ENCODE measurements around the gene PAGR1. TPM values are rescaled to one million over a fixed set of nuclear protein-coding genes. Genes with fewer than 3 reads are reported as not detected.

PAGR1 gene
- total and polyA plus RNA-seq, 2 experiments from 2014 or later: 39.3 to 53.4 TPM

- Histone ChIP-seq H3K4me2 (peak overlapping the region; percentile 83), H3K27ac (peak overlapping the region; percentile 90), H3K9me3 (ENCODE audit: low read depth) (no peaks in the 10 kb centered on the region), H3K4me3 (no peak overlapping the region), H3K36me3 (replicated peaks; ENCODE audit: insufficient read depth, low read depth) (no peaks in the 10 kb centered on the region), H2AFZ (no peak overlapping the region), H3K4me1 (ENCODE audit: insufficient read depth) (peaks cover 61% of the 10 kb centered on the region), H3K9me2 (replicated peaks; ENCODE audit: insufficient read depth) (no peaks in the 10 kb centered on the region), H4K20me1 (ENCODE audit: insufficient read depth, poor library complexity, severe bottlenecking) (peaks cover 3% of the 10 kb centered on the region), H3K27me3 (no peaks in the 10 kb centered on the region), H3K79me2 (peaks cover 77% of the 10 kb centered on the region)
- 65% methylated on average over 7 of the region's 7 CpGs for WGBS (ENCODE audit: low lambda C conversion rate, missing lambda C conversion rate)
- TF ChIP-seq, protein P1, sequence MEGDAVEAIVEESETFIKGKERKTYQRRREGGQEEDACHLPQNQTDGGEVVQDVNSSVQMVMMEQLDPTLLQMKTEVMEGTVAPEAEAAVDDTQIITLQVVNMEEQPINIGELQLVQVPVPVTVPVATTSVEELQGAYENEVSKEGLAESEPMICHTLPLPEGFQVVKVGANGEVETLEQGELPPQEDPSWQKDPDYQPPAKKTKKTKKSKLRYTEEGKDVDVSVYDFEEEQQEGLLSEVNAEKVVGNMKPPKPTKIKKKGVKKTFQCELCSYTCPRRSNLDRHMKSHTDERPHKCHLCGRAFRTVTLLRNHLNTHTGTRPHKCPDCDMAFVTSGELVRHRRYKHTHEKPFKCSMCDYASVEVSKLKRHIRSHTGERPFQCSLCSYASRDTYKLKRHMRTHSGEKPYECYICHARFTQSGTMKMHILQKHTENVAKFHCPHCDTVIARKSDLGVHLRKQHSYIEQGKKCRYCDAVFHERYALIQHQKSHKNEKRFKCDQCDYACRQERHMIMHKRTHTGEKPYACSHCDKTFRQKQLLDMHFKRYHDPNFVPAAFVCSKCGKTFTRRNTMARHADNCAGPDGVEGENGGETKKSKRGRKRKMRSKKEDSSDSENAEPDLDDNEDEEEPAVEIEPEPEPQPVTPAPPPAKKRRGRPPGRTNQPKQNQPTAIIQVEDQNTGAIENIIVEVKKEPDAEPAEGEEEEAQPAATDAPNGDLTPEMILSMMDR (IDR thresholded peaks at IDR 0.05; ENCODE audit: poor library complexity): no peak
- TF ChIP-seq EZH2 (IDR thresholded peaks at IDR 0.05; ENCODE audit: borderline replicate concordance) (no peak), EZH2phosphoT487 (IDR thresholded peaks at IDR 0.05; ENCODE audit: low read depth, severe bottlenecking, unreplicated experiment) (no peak)
- DNase-seq (ENCODE audit: low spot score): peak; percentile 70
Observed at GRCh38 chr16:29821643-29822115, 5.7 kb downstream of the PAGR1 start.

- H3K36me3 ChIP-seq (replicated peaks; ENCODE audit: insufficient read depth, low read depth): no peaks in the 10 kb centered on the region
- no peaks in the 10 kb centered on the region for H3K9me3 ChIP-seq (ENCODE audit: low read depth)
- no peak for DNase-seq (ENCODE audit: low spot score)
- H3K9me2 ChIP-seq (replicated peaks; ENCODE audit: insufficient read depth): no peaks in the 10 kb centered on the region
- H3K4me3 ChIP-seq: no peak overlapping the region
- no peaks in the 10 kb centered on the region for H3K27me3 ChIP-seq
- H4K20me1 ChIP-seq (ENCODE audit: insufficient read depth, poor library complexity, severe bottlenecking): peaks cover 3% of the 10 kb centered on the region
- H3K4me1 ChIP-seq (ENCODE audit: insufficient read depth): peaks cover 58% of the 10 kb centered on the region
- 55% methylated on average over 7 of the region's 7 CpGs for WGBS (ENCODE audit: low lambda C conversion rate, missing lambda C conversion rate)
- H3K27ac ChIP-seq: peak overlapping the region; percentile 91
- H2AFZ ChIP-seq: no peak overlapping the region
- peak overlapping the region; percentile 71 for H3K4me2 ChIP-seq
- peaks cover 65% of the 10 kb centered on the region for H3K79me2 ChIP-seq
- TF ChIP-seq EZH2phosphoT487 (IDR thresholded peaks at IDR 0.05; ENCODE audit: low read depth, severe bottlenecking, unreplicated experiment) (no peak), EZH2 (IDR thresholded peaks at IDR 0.05; ENCODE audit: borderline replicate concordance) (no peak)
- TF ChIP-seq, protein P1 (IDR thresholded peaks at IDR 0.05; ENCODE audit: poor library complexity): no peak
Observed at GRCh38 chr16:29824589-29825144, 8.7 kb downstream of the PAGR1 start.

- H3K4me1 ChIP-seq (ENCODE audit: insufficient read depth): peaks cover 59% of the 10 kb centered on the region
- H2AFZ ChIP-seq: no peak overlapping the region
- H3K4me2 ChIP-seq: peak overlapping the region; percentile 71
- DNase-seq (ENCODE audit: low spot score): no peak
- no peak overlapping the region for H3K4me3 ChIP-seq
- no peaks in the 10 kb centered on the region for H3K27me3 ChIP-seq
- peaks cover 65% of the 10 kb centered on the region for H3K79me2 ChIP-seq
- peaks cover 3% of the 10 kb centered on the region for H4K20me1 ChIP-seq (ENCODE audit: insufficient read depth, poor library complexity, severe bottlenecking)
- TF ChIP-seq, protein P1 (IDR thresholded peaks at IDR 0.05; ENCODE audit: poor library complexity): no peak
- TF ChIP-seq EZH2 (IDR thresholded peaks at IDR 0.05; ENCODE audit: borderline replicate concordance) (no peak), EZH2phosphoT487 (IDR thresholded peaks at IDR 0.05; ENCODE audit: low read depth, severe bottlenecking, unreplicated experiment) (no peak)
- H3K9me2 ChIP-seq (replicated peaks; ENCODE audit: insufficient read depth): no peaks in the 10 kb centered on the region
- 85% methylated on average over 10 of the region's 10 CpGs for WGBS (ENCODE audit: low lambda C conversion rate, missing lambda C conversion rate)
- no peaks in the 10 kb centered on the region for H3K36me3 ChIP-seq (replicated peaks; ENCODE audit: insufficient read depth, low read depth)
- no peaks in the 10 kb centered on the region for H3K9me3 ChIP-seq (ENCODE audit: low read depth)
- H3K27ac ChIP-seq: peak overlapping the region; percentile 91
Observed at GRCh38 chr16:29825145-29826044, 9.4 kb downstream of the PAGR1 start.
